ENCODE data around the gene SERPINA4. TPM values are rescaled to one million over a fixed set of nuclear protein-coding genes. Genes with fewer than 3 reads are reported as not detected.

The SERPINA4 gene
- total RNA-seq, 1 donor from 2014 or later: not detected

- Histone ChIP-seq H3K27ac (replicated peaks) (no peak overlapping the region), H3K4me3 (no peak overlapping the region), H3K4me1 (no peaks in the 10 kb centered on the region), H3K27me3 (ENCODE audit: low read depth) (peaks cover 68% of the 10 kb centered on the region), H3K36me3 (no peaks in the 10 kb centered on the region), H3K9me3 (replicated peaks) (peaks cover 26% of the 10 kb centered on the region)
- TF ChIP-seq CTCF (IDR thresholded peaks at IDR 0.05; ENCODE audit: borderline replicate concordance): no peak
- DNase-seq: no peak
- intact Hi-C loops (cut with micrococcal nuclease): no loop called here
Observed at GRCh38 chr14:94531187-94531586, 30.1 kb upstream of the SERPINA4 start.

DNA sequence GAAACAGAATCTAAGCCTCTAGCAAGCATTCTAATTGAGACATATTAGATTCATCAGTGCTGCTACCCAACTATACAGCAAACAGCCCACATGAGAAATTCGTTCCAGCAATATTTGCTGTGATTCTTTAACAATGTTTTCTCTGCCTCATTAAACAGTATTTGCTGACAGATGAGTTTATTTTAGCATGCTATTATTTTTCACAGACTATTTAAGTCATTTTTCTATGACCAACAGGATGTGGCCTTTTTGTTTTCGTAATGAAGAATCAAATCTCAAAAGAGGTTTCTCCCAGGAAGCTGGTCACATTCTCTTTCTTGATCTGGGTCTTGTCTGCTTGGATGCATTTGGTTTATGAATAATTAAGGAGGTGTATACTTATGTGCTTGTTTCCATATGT, 28.8 kb upstream of the SERPINA4 start:
- Histone ChIP-seq H3K4me3 (no peak overlapping the region), H3K4me1 (no peaks in the 10 kb centered on the region), H3K27me3 (ENCODE audit: low read depth) (peaks cover 70% of the 10 kb centered on the region), H3K36me3 (no peaks in the 10 kb centered on the region), H3K27ac (replicated peaks) (no peak overlapping the region), H3K9me3 (replicated peaks) (peaks cover 15% of the 10 kb centered on the region)
- TF ChIP-seq CTCF (IDR thresholded peaks at IDR 0.05; ENCODE audit: borderline replicate concordance): no peak
- intact Hi-C loops (cut with micrococcal nuclease): no loop called here
- no peak for DNase-seq

DNA sequence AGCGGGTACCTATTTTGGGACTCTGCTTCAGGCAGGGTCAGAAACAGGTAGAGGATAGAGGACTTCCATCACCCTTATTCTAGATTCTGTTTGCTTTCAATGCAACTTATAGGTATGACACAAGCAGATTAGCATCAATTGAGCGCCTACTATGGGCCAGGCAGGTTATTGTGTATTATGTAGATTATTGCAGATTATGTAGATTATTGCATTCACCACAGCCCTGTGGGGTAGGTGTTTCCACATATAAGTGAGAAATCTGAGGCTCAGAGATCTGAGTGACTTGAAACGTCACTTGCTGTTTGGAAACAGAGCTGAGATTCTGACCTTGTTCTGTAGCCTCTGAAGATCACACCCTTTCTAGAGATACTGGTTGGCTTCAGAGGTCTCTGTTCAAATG, 25.7 kb upstream of the SERPINA4 start:
- H3K9me3 ChIP-seq (replicated peaks): peaks cover 8% of the 10 kb centered on the region
- peaks cover 76% of the 10 kb centered on the region for H3K27me3 ChIP-seq (ENCODE audit: low read depth)
- no peak overlapping the region for H3K4me3 ChIP-seq
- DNase-seq: no peak
- no peaks in the 10 kb centered on the region for H3K36me3 ChIP-seq
- TF ChIP-seq CTCF (IDR thresholded peaks at IDR 0.05; ENCODE audit: borderline replicate concordance): no peak
- peaks cover 8% of the 10 kb centered on the region for H3K4me1 ChIP-seq
- no peak overlapping the region for H3K27ac ChIP-seq (replicated peaks)
- intact Hi-C loops (cut with micrococcal nuclease): no loop called here

GRCh38 chr14:94536836-94537235, 24.4 kb upstream of the SERPINA4 start:
- peaks cover 9% of the 10 kb centered on the region for H3K4me1 ChIP-seq
- H3K27me3 ChIP-seq (ENCODE audit: low read depth): peaks cover 66% of the 10 kb centered on the region
- DNase-seq: no peak
- TF ChIP-seq CTCF (IDR thresholded peaks at IDR 0.05; ENCODE audit: borderline replicate concordance): no peak
- H3K4me3 ChIP-seq: no peak overlapping the region
- no peaks in the 10 kb centered on the region for H3K9me3 ChIP-seq (replicated peaks)
- intact Hi-C loops (cut with micrococcal nuclease): no loop called here
- H3K36me3 ChIP-seq: no peaks in the 10 kb centered on the region
- H3K27ac ChIP-seq (replicated peaks): no peak overlapping the region

DNA sequence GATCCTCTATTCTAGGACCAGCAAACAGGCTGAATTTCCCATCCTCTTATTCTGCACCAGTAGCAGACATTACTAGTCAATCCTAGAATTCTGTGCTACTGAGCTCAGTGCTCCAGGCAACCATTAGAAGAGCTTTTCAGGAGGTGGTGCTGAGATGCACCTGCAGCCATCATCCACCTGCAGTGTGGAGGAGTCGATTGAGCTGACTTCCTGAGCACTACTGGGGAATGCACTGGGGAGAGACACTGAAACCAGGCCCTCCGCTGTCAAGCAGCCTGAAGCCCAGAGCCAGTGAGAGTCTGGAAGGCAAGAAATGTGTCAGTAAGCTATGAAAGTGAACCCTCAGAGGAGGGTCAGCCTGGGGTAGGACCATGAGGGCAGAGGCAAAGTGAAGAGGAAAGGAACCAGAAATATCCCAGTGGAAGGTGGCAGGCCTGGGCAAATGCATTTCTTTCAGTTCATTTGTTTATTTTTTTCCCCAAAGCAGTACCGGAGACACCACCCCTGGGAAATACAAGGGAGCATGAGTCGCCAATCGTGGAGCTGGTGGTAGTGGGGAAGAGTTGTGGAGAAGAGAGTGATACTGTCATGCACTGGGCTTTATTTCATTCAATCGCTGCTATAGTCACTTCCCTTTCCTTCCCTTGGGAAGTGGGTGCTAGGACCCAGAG, 23.0 kb upstream of the SERPINA4 start:
- Histone ChIP-seq H3K27ac (replicated peaks) (no peak overlapping the region), H3K4me3 (no peak overlapping the region), H3K9me3 (replicated peaks) (no peaks in the 10 kb centered on the region), H3K27me3 (ENCODE audit: low read depth) (peaks cover 66% of the 10 kb centered on the region), H3K36me3 (no peaks in the 10 kb centered on the region), H3K4me1 (peaks cover 9% of the 10 kb centered on the region)
- no peak for DNase-seq
- intact Hi-C loops (cut with micrococcal nuclease): no loop called here
- no peak for TF ChIP-seq CTCF (IDR thresholded peaks at IDR 0.05; ENCODE audit: borderline replicate concordance)

Measured in left ventricle myocardium inferior (tissue), 1 donor.